ENCODE results near the gene PARP8. TPM values are rescaled to one million over a fixed set of nuclear protein-coding genes. Genes with fewer than 3 reads are reported as not detected.
"Not testable (repeated sequence)": the region's sequence is repeated elsewhere in the genome, so short reads cannot be mapped to it uniquely, and the experiment has no call there.

PARP8 gene
- total and polyA plus RNA-seq, 2 of the 4 experiments (the other 2 are of a cell fraction): 6.9 to 8.2 TPM

DNA sequence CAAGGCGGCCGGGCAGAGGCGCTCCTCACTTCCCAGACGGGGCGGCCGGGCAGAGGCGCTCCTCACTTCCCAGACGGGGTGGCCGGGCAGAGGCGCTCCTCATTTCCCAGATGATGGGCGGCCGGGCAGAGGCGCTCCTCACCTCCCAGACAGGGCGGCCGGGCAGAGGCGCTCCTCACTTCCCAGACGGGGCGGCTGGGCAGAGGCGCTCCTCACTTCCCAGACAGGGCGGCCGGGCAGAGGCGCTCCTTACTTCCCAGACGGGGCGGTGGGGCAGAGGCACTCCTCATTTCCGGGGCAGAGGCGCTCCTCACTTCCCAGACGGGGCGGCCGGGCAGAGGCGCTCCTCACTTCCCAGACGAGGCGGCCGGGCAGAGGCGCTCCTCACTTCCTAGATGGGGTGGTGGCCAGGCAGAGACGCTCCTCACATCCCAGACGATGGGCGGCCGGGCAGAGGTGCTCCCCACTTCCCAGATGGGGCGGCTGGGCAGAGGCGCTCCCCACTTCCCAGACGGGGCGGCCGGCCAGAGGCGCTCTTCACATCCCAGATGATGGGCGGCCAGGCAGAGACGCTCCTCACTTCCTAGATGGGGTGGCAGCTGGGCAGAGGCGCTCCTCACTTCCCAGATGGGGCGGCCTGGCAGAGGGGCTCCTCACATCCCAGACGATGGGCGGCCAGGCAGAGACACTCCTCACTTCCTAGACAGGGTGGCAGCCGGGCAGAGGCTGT is 108.2 kb downstream of the PARP8 start:
- BruUV-seq (replicated peaks); H4K5ac ChIP-seq (ENCODE audit: low read depth, low read length); H2BK120ac ChIP-seq (ENCODE audit: low read depth, low read length); H3K23ac ChIP-seq (ENCODE audit: low read depth, low read length); H3K4me1 ChIP-seq (ENCODE audit: control insufficient read depth, insufficient read depth, low read length); H2BK5ac ChIP-seq (ENCODE audit: low read depth, low read length, poor library complexity, severe bottlenecking); H2BK20ac ChIP-seq (ENCODE audit: low read depth, low read length); POLR2A ChIA-PET (ENCODE audit: unreplicated experiment); H2AK5ac ChIP-seq (ENCODE audit: low read depth, low read length); H3K4me3 ChIP-seq (ENCODE audit: insufficient read depth, low read depth, low read length); CTCF ChIA-PET; H3K9ac ChIP-seq (ENCODE audit: low read depth, low read length); DNase-seq; H3K18ac ChIP-seq (ENCODE audit: low read depth, low read length); H4K91ac ChIP-seq (ENCODE audit: insufficient read depth, low read depth, low read length); H3K4ac ChIP-seq (ENCODE audit: low read depth, low read length); H3K27me3 ChIP-seq (ENCODE audit: control insufficient read depth, insufficient read depth, low read length); ATAC-seq (ENCODE audit: low read depth); dilution Hi-C loops (cut with HindIII; ENCODE audit: low sequenced_read_pairs, unreplicated experiment); H2BK15ac ChIP-seq (ENCODE audit: low read depth, low read length); H3K4me2 ChIP-seq (ENCODE audit: low read depth, low read length); H4K8ac ChIP-seq (ENCODE audit: low read depth in 2 of 2, low read length in 2 of 2); H2AFZ ChIP-seq (replicated peaks; ENCODE audit: low read length, poor library complexity); H3K27ac ChIP-seq (ENCODE audit: insufficient read depth, low read length); H2AK9ac ChIP-seq (replicated peaks; ENCODE audit: low read depth, low read length, poor library complexity); H3K36me3 ChIP-seq (ENCODE audit: control insufficient read depth, insufficient read depth, low read length); H3K14ac ChIP-seq (replicated peaks; ENCODE audit: low read depth, low read length); H3K9me1 ChIP-seq (ENCODE audit: insufficient read depth, low read length); intact Hi-C loops (cut with micrococcal nuclease); in situ Hi-C loops (cut with MboI; ENCODE audit: low sequenced_read_pairs); H3K79me1 ChIP-seq (ENCODE audit: low read depth in 1 of 2, low read length in 2 of 2); H3K9me3 ChIP-seq (ENCODE audit: control insufficient read depth, insufficient read depth, low read length); H4K20me1 ChIP-seq (ENCODE audit: insufficient read depth, low read length); H3K56ac ChIP-seq (ENCODE audit: extremely low read depth, insufficient read depth, low read length): not testable (repeated sequence)
- WGBS, 2 experiments (ENCODE audit: extremely low coverage in 2 of 2, insufficient read length in 1 of 2): 98% methylated on average over 8 of the region's 51 CpGs; no CpG with 5 or more reads in 1 of the 2 experiments

Data from IMR-90 (cell line).